GM23338 (cell line): ENCODE data around the gene SVIL. TPM values are rescaled to one million over a fixed set of nuclear protein-coding genes. Genes with fewer than 3 reads are reported as not detected.

Experiments used
- ATAC-seq: fragments of 200-7000 bp; cut with Tn5 transposase; 3 replicates; pipeline ENCODE4 v1.9.1; 2020
- DNase-seq: peaks from one replicate; pipeline ENCODE4 v3.0.0-alpha.2; 2015; ENCODE audit warnings: low spot score
- H2AFZ ChIP-seq: fragments of 200-600 bp; sonication (generic); 2 replicates; pipeline ENCODE4 v1.8.0; 2016; ENCODE audit warnings: antibody characterized with exemption, mild to moderate bottlenecking, moderate library complexity
- H3F3A ChIP-seq: fragments of 200-600 bp; sonication (generic); replicated peaks from 2 replicates; pipeline ENCODE4 v1.8.0; 2017; ENCODE audit warnings: antibody characterized with exemption, mixed run types, low read depth
- H3K27ac ChIP-seq: fragments of 200-600 bp; sonication (generic); 2 replicates; pipeline ENCODE4 v1.6.1; 2016; ENCODE audit warnings: low read depth
- H3K27me3 ChIP-seq: fragments of 200-600 bp; sonication (generic); 2 replicates; pipeline ENCODE4 v1.8.0; 2016; ENCODE audit warnings: mild to moderate bottlenecking, mixed run types, moderate library complexity; ENCODE audit not compliant: insufficient read depth
- H3K36me3 ChIP-seq: fragments of 200-600 bp; sonication (generic); 2 replicates; pipeline ENCODE4 v1.8.0; 2016; ENCODE audit warnings: mild to moderate bottlenecking; ENCODE audit not compliant: insufficient read depth
- H3K4me1 ChIP-seq: fragments of 200-600 bp; sonication (generic); 2 replicates; pipeline ENCODE4 v1.8.0; 2016; ENCODE audit warnings: mild to moderate bottlenecking, moderate library complexity; ENCODE audit not compliant: insufficient read depth
- H3K4me2 ChIP-seq: fragments of 200-600 bp; sonication (generic); 2 replicates; pipeline ENCODE4 v1.7.1; 2017; ENCODE audit warnings: mixed run types
- H3K4me3 ChIP-seq: fragments of 200-600 bp; sonication (generic); 2 replicates; pipeline ENCODE4 v1.6.1; 2016; ENCODE audit warnings: mixed run types
- H3K79me2 ChIP-seq: fragments of 200-600 bp; sonication (generic); replicated peaks from 2 replicates; pipeline ENCODE4 v1.8.0; 2017; ENCODE audit warnings: mild to moderate bottlenecking; ENCODE audit not compliant: insufficient read depth
- H3K9me2 ChIP-seq: fragments of 200-600 bp; sonication (generic); 2 replicates; pipeline ENCODE4 v1.8.0; 2017; ENCODE audit not compliant: insufficient read depth
- H4K20me1 ChIP-seq: fragments of 200-600 bp; sonication (generic); replicated peaks from 2 replicates; pipeline ENCODE4 v1.8.0; 2017; ENCODE audit warnings: mild to moderate bottlenecking; ENCODE audit not compliant: insufficient read depth
- H3K27ac Mint-ChIP-seq: 2 replicates; pipeline ENCODE4 v1.8.0; 2020; ENCODE audit warnings: inconsistent platforms, mild to moderate bottlenecking, moderate library complexity, mixed read lengths
- H3K27me3 Mint-ChIP-seq: 3 replicates; pipeline ENCODE4 v1.8.0; 2022; ENCODE audit warnings: low read depth, mild to moderate bottlenecking, moderate library complexity, mixed read lengths, inconsistent platforms; ENCODE audit not compliant: insufficient read depth, poor library complexity
- H3K36me3 Mint-ChIP-seq: 3 replicates; pipeline ENCODE4 v1.8.0; 2021; ENCODE audit warnings: low read depth, mild to moderate bottlenecking, inconsistent platforms, moderate library complexity, mixed read lengths
- H3K4me1 Mint-ChIP-seq: 3 replicates; pipeline ENCODE4 v1.8.0; 2020; ENCODE audit warnings: mild to moderate bottlenecking, inconsistent platforms, mixed read lengths
- H3K4me3 Mint-ChIP-seq: 3 replicates; pipeline ENCODE4 v1.8.0; 2021; ENCODE audit warnings: moderate library complexity, mild to moderate bottlenecking, inconsistent platforms, mixed read lengths
- H3K9me3 Mint-ChIP-seq: 3 replicates; pipeline ENCODE4 v1.8.0; 2020; ENCODE audit warnings: moderate library complexity, mild to moderate bottlenecking, inconsistent platforms, mixed read lengths
- CREB1 ChIP-seq: fragments of 250-450 bp; sonication (Bioruptor Pico); IDR thresholded peaks from 2 replicates; pipeline ENCODE4 v1.5.0; 2020; ENCODE audit warnings: low read depth, mild to moderate bottlenecking, moderate library complexity
- CTCF ChIP-seq, 2 experiments: fragments of 200-600 bp in 1 of 2; sonication (generic) in 1 of 2; conservative IDR thresholded peaks; 2 replicates each; pipeline versions ENCODE4 v1.5.1 to v1.6.1; 2016 to 2017; ENCODE audit warnings: antibody characterized with exemption in 2 of 2, low read depth in 2 of 2, mild to moderate bottlenecking in 2 of 2, moderate library complexity in 1 of 2
- EZH2 ChIP-seq: fragments of 200-600 bp; sonication (generic); IDR thresholded peaks from one replicate; pipeline ENCODE4 v1.8.0; 2017; ENCODE audit warnings: antibody characterized with exemption, mild to moderate bottlenecking, low read depth; ENCODE audit not compliant: unreplicated experiment
- EZH2phosphoT487 ChIP-seq: fragments of 200-600 bp; sonication (generic); IDR thresholded peaks from one replicate; pipeline ENCODE4 v1.8.1; 2018; ENCODE audit warnings: antibody characterized with exemption; ENCODE audit not compliant: unreplicated experiment
- JUNB ChIP-seq: IDR thresholded peaks from one replicate; pipeline ENCODE4 v1.6.1; 2016; ENCODE audit warnings: antibody characterized with exemption; ENCODE audit not compliant: unreplicated experiment
- POLR2AphosphoS5 ChIP-seq: IDR thresholded peaks from 2 replicates; pipeline ENCODE4 v1.6.1; 2016; ENCODE audit warnings: antibody characterized with exemption, low read depth
- ZNF114 ChIP-seq: fragments of 250-450 bp; sonication (Bioruptor Pico); IDR thresholded peaks from 2 replicates; pipeline ENCODE4 v1.5.0; 2020; ENCODE audit warnings: mild to moderate bottlenecking, moderate library complexity
- ZNF331 ChIP-seq: fragments of 250-450 bp; sonication (Bioruptor Pico); IDR thresholded peaks from 2 replicates; pipeline ENCODE4 v1.5.0; 2020; ENCODE audit warnings: low read depth, mild to moderate bottlenecking, moderate library complexity
- polyA plus RNA-seq: library from polyadenylated mRNA; unstranded; fragments of >200 nt; fragmentation: Nextera tagmentation; extraction: Ambion mirVana; gene quantifications from 2 replicates; pipeline ENCODE4 v1.2.1, GENCODE V29; 2016
- total RNA-seq: library from RNA; depleted of rRNA; stranded (reverse); fragments of >200 nt; shearing (Covaris generic); gene quantifications from 2 replicates; pipeline ENCODE4 v1.2.3, GENCODE V29; 2014
- TF ChIP-seq, protein P1 (sequence below): IDR thresholded peaks from one replicate; pipeline ENCODE4 v1.6.1; 2018; ENCODE audit warnings: antibody characterized with exemption; ENCODE audit not compliant: unreplicated experiment
- TF ChIP-seq, protein P2 (sequence below): fragments of 250-450 bp; sonication (Bioruptor Pico); IDR thresholded peaks from 2 replicates; pipeline ENCODE4 v1.5.0; 2020; ENCODE audit warnings: mild to moderate bottlenecking, moderate library complexity

SVIL gene
- total and polyA plus RNA-seq, 2 experiments from 2014 or later: 8.8 to 34.9 TPM

DNA sequence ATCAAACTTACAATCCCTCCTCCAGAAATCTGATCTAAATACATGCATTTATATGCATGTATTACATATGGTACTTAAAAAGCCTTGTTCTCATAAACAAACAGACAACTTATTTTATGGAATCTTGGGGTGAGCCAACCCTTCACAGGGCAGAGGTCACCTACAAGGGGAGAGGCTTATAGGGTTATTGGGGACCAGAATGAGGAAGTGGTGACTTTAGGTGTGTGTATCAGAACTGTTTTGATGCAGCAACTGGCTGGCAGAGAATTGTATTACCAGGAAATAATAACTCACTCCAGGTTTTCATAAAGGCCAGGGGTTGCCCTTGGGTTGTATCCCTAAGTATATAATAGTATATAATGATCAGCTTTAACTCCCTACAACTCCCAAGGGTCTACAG, 91.1 kb downstream of the SVIL start (continued):
- TF ChIP-seq ZNF114 (CRISPR knock-in tag): no peak
- TF ChIP-seq CREB1: no peak

DNA sequence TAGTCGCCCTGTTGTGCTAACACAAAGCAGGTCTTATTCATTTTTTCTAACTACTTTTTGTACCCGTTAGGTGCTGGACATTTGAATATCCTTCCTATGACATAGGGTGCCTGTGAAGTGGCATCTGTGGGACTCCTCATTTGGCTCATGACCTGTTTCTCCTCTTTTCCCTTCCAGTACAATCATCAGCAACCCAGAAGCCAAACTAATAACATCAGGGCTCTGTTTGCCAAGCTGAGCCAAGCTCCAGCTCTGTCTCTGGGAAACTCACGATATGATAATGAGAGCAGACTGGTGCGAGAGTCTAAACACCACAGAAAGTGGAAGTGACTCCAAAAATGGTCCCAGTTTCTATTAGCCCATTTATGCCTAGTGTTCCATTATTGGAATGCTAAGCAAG, 92.0 kb downstream of the SVIL start:
- TF ChIP-seq JUNB (no peak), POLR2AphosphoS5 (no peak), EZH2phosphoT487 (no peak), CTCF (conservative IDR thresholded peaks at IDR 0.05; ENCODE audit: low read depth in 2 of 2) (no peak), CREB1 (no peak), EZH2 (no peak), ZNF331 (CRISPR knock-in tag) (no peak)
- TF ChIP-seq, protein P1, sequence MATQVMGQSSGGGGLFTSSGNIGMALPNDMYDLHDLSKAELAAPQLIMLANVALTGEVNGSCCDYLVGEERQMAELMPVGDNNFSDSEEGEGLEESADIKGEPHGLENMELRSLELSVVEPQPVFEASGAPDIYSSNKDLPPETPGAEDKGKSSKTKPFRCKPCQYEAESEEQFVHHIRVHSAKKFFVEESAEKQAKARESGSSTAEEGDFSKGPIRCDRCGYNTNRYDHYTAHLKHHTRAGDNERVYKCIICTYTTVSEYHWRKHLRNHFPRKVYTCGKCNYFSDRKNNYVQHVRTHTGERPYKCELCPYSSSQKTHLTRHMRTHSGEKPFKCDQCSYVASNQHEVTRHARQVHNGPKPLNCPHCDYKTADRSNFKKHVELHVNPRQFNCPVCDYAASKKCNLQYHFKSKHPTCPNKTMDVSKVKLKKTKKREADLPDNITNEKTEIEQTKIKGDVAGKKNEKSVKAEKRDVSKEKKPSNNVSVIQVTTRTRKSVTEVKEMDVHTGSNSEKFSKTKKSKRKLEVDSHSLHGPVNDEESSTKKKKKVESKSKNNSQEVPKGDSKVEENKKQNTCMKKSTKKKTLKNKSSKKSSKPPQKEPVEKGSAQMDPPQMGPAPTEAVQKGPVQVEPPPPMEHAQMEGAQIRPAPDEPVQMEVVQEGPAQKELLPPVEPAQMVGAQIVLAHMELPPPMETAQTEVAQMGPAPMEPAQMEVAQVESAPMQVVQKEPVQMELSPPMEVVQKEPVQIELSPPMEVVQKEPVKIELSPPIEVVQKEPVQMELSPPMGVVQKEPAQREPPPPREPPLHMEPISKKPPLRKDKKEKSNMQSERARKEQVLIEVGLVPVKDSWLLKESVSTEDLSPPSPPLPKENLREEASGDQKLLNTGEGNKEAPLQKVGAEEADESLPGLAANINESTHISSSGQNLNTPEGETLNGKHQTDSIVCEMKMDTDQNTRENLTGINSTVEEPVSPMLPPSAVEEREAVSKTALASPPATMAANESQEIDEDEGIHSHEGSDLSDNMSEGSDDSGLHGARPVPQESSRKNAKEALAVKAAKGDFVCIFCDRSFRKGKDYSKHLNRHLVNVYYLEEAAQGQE: no peak
- TF ChIP-seq, protein P2, sequence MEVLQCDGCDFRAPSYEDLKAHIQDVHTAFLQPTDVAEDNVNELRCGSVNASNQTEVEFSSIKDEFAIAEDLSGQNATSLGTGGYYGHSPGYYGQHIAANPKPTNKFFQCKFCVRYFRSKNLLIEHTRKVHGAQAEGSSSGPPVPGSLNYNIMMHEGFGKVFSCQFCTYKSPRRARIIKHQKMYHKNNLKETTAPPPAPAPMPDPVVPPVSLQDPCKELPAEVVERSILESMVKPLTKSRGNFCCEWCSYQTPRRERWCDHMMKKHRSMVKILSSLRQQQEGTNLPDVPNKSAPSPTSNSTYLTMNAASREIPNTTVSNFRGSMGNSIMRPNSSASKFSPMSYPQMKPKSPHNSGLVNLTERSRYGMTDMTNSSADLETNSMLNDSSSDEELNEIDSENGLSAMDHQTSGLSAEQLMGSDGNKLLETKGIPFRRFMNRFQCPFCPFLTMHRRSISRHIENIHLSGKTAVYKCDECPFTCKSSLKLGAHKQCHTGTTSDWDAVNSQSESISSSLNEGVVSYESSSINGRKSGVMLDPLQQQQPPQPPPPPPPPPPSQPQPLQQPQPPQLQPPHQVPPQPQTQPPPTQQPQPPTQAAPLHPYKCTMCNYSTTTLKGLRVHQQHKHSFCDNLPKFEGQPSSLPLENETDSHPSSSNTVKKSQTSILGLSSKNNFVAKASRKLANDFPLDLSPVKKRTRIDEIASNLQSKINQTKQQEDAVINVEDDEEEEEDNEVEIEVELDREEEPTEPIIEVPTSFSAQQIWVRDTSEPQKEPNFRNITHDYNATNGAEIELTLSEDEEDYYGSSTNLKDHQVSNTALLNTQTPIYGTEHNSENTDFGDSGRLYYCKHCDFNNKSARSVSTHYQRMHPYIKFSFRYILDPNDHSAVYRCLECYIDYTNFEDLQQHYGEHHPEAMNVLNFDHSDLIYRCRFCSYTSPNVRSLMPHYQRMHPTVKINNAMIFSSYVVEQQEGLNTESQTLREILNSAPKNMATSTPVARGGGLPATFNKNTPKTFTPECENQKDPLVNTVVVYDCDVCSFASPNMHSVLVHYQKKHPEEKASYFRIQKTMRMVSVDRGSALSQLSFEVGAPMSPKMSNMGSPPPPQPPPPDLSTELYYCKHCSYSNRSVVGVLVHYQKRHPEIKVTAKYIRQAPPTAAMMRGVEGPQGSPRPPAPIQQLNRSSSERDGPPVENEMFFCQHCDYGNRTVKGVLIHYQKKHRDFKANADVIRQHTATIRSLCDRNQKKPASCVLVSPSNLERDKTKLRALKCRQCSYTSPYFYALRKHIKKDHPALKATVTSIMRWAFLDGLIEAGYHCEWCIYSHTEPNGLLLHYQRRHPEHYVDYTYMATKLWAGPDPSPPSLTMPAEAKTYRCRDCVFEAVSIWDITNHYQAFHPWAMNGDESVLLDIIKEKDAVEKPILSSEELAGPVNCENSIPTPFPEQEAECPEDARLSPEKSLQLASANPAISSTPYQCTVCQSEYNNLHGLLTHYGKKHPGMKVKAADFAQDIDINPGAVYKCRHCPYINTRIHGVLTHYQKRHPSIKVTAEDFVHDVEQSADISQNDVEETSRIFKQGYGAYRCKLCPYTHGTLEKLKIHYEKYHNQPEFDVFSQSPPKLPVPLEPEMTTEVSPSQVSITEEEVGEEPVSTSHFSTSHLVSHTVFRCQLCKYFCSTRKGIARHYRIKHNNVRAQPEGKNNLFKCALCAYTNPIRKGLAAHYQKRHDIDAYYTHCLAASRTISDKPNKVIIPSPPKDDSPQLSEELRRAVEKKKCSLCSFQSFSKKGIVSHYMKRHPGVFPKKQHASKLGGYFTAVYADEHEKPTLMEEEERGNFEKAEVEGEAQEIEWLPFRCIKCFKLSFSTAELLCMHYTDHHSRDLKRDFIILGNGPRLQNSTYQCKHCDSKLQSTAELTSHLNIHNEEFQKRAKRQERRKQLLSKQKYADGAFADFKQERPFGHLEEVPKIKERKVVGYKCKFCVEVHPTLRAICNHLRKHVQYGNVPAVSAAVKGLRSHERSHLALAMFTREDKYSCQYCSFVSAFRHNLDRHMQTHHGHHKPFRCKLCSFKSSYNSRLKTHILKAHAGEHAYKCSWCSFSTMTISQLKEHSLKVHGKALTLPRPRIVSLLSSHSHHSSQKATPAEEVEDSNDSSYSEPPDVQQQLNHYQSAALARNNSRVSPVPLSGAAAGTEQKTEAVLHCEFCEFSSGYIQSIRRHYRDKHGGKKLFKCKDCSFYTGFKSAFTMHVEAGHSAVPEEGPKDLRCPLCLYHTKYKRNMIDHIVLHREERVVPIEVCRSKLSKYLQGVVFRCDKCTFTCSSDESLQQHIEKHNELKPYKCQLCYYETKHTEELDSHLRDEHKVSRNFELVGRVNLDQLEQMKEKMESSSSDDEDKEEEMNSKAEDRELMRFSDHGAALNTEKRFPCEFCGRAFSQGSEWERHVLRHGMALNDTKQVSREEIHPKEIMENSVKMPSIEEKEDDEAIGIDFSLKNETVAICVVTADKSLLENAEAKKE (CRISPR knock-in tag): no peak
- no peaks in the 10 kb centered on the region for H3K9me3 Mint-ChIP-seq
- Histone ChIP-seq H3K27ac (no peak overlapping the region), H3K36me3 (no peaks in the 10 kb centered on the region), H2AFZ (no peak overlapping the region), H3F3A (no peaks in the 10 kb centered on the region), H4K20me1 (no peaks in the 10 kb centered on the region), H3K27me3 (no peaks in the 10 kb centered on the region), H3K4me1 (no peaks in the 10 kb centered on the region), H3K4me3 (no peak overlapping the region), H3K4me2 (no peak overlapping the region), H3K79me2 (no peaks in the 10 kb centered on the region), H3K9me2 (no peaks in the 10 kb centered on the region)
- peaks cover 25% of the 10 kb centered on the region for H3K4me1 Mint-ChIP-seq
- peaks cover 8% of the 10 kb centered on the region for H3K27me3 Mint-ChIP-seq
- H3K27ac Mint-ChIP-seq: no peak overlapping the region
- ATAC-seq: no peak
- no peak for DNase-seq
- H3K36me3 Mint-ChIP-seq: no peaks in the 10 kb centered on the region
- H3K4me3 Mint-ChIP-seq: no peak overlapping the region
